AML-193 (cell line): Measurements from ENCODE around the gene GOLPH3.

Source experiments
- DNase-seq, 2 experiments: peaks; one replicate each; lab custom pipeline; 2025; lab: John Stamatoyannopoulos, UW

Gene GOLPH3

DNA sequence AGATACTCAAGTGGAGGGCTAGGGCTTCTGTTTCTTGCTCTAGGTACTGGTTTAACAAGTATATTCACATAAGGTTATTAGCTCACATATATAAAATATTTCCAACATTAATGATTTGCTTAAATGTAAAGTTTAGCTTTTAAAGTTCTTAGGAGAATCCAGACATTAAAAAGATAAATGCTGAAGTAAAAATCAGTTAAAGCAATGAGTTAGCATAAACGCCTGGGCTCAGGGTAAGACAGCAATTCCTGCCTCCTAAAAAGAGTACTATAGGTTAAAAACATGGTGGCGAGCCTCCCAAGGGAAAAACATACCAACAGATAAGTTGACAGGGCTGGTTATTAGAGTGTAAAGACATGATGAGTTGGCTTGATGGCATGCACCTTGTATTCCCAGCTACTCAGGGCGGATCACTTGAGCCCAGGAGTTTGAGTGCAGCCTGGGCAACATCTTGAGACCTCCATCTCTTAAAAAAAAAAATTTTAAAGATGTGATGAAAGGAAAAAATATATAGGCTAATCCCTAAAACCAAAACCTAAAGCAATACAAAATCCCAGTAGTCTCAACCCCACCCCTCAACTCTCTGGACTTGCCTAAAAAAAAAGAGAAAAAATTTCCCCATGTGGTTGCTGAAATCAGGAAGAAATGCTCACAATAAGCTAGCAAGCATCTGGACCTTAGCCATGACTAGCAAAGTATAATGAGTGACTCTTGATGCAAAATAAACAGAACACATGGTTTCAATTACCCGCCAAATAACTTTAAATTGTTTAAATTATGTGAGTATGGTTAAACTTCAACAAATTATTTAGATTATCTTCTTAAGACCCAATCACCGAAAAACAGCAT lies 3.6 kb downstream of the GOLPH3 start:
- peak; percentile 11 to 30 for DNase-seq

DNA sequence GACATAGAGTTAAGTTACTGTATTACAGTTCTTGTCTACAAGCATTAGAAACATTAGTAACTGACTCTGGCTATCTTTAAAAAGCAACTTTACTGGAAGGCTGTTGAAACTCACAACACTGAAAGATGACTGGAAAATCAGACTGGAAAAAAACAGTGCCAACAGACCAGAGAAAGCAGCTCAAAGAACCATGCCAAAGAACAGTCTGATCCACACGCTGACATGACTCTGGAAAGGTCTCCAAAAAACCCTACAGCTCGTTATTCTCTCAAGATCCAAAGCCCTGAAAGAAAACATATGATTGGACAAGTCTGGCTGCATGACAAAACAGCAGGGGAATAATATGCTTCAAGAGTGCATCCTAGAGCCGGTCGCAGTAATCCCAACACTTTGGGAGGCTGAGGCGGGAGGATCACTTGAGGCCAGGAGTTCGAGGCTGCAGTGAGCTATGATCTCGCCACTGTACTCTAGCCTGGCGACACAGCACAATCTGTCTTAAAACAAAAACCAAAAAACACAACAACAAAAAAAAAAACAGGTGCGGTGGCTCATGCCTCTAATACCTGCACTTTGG lies 5.6 kb downstream of the GOLPH3 start:
- DNase-seq: no peak

DNA sequence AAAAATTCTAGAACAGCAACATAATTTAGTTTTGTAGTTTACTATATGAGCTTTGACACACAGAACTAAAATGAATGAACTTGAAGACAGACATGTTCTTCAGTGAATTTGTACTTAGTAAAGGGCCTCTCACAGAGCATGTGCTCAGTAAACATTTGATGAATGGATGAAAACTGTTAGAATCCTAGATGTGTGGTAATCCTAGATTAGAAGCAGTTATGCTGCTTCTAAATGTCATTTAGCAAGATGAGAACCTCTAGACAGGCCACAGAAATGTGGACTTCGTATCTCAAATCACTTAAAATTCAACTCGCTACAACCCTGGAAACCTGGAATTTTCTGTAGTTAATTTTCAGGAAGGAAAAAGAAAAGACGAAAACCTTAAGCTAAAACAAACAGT lies 8.5 kb downstream of the GOLPH3 start:
- no peak for DNase-seq

DNA sequence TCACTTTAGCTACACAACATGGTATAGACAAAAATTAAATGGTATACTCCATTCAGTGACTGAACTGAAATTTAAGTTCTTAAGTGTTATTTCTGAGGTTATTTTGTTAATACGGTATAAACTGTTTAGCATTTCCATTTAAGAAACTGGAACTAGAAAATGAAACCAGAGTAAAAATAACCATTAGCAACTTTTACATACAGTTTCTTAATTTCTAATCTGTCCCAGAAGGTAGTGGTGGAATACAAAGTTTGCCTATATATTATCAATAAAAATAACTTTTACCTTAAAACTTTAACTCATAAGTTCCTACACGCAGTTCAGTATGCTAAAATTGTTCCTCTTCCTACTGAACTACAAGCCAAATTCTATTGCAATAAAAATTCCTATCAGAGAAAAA lies 10.3 kb downstream of the GOLPH3 start:
- DNase-seq: no peak

DNA sequence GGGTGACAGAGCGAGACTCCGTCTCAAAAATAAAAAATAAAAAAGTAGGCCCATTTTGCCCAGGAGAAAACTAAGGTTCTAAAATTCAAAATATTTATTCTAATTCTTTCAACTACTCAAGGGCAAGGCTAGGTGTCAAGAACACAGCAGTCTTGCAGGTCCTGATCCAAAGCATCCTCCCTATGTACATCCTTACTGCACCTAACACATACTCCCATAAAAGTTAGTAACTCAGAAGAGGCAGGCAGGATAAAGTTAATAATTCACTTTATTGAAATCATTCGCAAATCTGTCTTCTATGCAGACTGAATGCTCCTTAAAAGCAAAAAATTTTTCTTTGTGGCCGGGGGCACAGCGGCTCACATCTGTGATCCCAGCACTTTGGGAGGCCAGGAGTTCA lies 11.1 kb downstream of the GOLPH3 start:
- DNase-seq: no peak

DNA sequence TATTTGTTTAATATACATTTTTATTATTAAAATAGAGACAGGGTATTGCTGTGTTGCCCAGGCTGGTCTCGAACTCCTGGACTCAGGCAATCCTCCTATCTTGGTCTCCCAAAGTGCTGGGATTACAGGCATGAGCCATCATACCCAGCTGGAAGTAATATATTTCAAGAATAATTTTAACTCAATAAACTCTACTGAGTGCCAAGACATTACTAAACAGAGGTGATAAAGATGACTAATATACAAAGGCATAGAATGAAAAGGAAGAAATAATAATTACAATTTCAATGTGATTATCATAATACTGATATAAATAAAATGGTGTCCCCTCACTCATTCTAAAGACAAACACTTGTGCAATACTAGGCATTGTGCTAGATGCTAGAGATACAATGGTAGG lies 13.9 kb downstream of the GOLPH3 start:
- DNase-seq: no peak

DNA sequence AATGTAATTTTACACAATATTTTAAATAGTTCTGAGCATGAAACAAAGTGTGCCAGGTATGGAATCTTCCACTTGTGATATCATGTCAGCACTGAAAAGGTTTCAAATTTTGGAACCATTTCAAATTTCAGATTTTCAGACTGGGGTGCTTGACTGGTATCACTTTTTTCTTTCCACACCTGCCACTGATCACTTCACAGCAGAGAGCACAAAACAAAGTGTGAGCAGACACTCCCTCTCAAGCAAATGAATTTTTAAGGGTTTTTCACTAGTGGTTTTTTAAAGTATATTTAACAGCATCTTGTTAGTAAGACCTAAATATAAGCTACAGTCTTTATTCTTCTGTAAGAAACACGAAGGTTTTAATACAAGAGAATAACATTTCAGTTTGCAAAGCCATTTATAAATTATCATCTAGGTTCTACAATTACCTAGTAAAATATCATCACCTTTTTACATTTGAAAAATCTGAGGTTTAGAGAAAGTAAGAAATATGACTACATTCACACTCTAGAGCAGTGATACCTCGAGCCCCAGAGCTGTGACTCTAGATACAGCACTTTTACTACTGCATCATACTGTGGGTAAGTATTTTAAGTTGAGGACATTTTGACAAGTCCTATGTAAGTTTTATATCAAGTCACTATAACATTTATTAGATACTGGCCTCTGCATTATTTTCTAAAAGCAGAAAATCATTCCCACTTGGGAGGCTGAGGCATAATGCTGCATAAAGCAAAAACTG lies 14.6 kb downstream of the GOLPH3 start:
- no peak for DNase-seq

DNA sequence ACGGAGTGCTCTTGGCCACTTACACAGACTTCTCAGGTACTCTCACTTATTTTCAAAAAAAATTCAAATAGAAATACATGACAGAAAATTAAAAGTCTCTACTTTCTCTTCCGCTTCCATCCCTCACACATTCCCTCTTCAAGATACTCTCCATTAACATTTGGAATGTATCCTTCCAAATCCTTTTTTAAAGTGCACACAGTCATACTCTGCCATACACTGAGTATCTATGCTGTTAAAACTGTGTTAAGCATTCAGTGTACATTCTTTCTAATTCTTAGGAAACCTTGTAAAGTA lies 15.5 kb downstream of the GOLPH3 start:
- no peak for DNase-seq

DNA sequence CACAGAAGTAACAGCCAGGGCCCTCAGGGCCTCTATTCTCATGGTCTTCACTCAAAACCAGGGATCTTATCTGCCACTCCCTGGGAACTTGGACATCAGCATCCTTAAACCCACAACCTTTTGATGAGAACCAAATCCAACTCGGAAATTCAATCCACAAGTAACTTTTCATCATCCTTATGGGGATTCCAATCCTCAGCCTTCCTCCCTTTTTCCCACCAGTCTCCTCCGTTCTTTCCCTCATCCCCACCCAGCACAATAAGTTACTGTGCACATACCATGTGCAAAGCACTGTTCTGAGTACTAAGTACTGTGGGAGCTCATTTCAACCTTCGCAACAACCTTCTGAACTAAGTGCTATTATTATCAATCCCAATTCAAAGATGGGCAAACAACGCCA lies 17.0 kb downstream of the GOLPH3 start:
- no peak for DNase-seq

DNA sequence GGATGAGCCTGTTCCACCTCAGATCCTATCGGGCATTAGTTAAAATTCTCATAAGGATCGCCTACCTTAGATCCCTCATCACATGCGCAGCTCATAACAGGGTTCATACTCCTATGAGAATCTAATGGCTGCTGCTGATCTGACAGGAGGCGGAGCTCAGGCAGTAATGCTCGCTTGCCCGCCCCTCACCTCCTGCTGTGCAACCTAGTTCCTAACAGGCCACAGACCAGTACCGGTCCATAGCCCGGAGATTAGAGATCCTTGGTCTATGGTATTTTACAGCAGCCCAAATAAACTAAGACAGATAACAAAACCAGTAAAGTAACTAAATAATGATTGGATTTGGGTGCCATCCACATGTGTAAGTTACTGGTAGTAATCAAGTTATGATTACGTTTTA lies 17.5 kb downstream of the GOLPH3 start:
- no peak for DNase-seq

DNA sequence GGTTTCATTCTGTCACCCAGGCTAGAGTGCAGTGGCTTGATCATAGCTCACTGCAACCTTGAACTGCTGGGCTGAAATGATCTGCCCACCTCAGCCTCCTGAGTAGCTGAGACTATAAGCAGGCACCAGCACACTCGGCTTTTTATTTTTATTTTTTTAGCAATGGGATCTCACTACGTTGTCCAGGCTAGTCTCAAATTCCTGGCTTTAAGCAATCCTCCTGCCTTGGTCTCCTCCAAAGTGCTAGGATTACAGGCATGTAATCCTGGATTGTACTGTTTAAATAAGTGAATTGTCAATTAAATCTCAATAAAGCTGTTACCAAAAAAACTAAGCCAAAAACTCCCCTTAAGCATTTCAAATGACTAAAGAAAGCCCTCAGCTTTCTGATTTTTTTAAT lies 18.9 kb downstream of the GOLPH3 start:
- no peak for DNase-seq

DNA sequence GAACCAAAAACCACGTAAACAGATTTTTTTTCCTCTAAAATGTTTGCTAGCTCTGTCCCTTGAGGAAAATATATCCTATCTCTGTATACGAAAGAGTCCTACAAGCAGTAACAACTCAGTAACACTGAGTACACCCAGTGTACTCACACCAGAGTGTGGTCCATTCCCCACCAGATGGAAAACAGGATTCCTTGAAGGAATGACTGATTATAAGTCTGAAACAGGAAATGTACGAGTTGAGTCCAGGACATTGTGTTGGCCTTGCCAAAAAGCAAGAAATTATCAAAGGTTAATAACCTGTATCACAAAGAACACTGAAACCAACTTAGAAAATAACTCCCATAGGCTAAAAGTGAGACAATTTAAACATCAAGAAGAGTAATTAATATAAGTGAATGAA lies 20.4 kb downstream of the GOLPH3 start:
- no peak for DNase-seq

DNA sequence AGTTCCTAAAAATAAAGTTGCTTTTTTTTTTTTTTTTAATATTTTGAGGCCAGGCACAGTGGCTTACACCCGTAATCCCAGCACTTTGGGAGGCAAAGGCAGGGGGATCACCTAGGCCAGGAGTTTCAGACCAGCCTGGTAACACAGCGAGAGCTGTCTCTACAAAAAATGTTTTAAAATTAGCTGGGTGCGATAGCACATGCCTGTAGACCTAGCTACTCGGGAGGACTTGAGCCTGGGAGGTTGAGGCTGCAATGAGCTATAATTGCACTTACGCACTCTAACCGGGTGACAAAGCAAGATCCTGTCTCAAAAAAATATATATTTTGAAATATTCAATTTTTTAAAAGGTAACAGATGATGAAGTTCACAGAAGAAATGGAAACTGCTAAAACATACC lies 22.9 kb downstream of the GOLPH3 start:
- no peak for DNase-seq

DNA sequence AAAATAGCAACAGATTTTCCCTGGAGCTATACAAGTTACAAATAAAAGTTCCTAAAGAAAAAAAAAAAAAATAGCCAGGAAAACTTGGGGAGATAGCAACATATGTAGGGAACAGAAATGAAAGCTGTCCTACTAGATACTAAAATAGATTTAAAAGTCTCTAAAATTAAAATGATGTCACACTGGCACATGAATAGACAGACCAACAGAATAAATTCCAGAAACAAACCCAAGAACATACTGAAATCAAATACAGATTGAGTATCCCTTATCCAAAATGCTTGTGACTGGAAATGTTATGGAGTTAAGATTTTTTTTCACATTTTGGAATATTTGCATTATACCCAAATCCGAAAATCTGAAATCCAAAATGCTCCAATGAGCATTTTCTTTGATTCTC lies 23.8 kb downstream of the GOLPH3 start:
- no peak for DNase-seq

DNA sequence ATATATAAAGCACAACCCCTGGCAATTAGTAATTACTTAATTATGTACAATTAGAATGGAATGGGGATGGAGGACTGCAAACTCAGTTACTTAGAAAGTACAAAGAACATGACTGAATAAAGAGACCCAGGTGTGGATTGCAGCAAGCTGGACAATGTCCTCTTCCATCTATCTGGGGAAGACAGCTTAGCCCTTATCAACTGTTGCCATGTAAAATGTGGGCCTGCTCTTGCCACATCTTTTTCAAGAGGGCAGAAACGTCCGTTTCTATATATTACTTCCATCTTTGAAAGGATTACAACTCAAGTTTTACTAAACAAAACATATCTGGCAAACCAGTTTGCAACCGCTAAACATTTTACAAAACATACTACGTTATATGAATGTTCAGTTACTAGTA lies 26.2 kb downstream of the GOLPH3 start:
- DNase-seq: no peak

DNA sequence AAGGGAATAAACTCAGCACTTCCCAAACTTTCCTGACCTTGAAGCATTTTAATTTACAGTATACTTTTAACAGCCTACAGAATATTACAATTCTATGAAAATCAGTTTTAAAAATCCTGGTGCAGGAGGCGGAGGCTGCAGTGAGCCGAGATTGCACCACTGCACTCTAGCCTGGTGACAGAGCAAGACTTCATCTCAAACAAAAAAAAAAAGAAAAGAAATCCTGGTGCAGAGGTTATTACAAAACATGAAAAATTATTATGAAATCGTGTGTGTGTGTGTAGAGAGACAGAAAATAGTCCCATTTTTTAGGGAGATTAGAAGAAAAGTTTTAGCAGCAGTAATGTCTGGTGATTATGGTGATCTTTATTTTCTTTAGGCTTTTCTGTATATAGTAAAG lies 26.9 kb downstream of the GOLPH3 start:
- DNase-seq: peak; percentile 57 to 63

DNA sequence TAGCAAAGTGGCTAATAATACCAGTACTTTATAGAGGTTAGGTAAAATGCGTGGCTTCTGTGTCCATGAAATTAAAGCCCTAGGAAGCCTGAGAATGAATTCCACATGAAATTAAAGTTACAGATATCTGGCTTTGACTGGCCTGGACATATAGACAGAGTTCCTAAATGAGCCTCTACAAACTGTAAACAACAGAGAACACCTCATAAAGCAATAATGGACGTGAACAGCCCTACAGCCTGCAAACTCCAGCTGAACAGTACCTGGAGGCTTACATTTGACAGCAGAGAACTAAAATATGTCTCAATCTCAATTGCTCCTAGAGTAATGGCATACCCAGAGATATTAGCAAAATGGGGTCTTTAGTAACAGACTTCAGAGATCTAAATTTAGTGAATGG lies 28.7 kb downstream of the GOLPH3 start:
- DNase-seq: no peak

DNA sequence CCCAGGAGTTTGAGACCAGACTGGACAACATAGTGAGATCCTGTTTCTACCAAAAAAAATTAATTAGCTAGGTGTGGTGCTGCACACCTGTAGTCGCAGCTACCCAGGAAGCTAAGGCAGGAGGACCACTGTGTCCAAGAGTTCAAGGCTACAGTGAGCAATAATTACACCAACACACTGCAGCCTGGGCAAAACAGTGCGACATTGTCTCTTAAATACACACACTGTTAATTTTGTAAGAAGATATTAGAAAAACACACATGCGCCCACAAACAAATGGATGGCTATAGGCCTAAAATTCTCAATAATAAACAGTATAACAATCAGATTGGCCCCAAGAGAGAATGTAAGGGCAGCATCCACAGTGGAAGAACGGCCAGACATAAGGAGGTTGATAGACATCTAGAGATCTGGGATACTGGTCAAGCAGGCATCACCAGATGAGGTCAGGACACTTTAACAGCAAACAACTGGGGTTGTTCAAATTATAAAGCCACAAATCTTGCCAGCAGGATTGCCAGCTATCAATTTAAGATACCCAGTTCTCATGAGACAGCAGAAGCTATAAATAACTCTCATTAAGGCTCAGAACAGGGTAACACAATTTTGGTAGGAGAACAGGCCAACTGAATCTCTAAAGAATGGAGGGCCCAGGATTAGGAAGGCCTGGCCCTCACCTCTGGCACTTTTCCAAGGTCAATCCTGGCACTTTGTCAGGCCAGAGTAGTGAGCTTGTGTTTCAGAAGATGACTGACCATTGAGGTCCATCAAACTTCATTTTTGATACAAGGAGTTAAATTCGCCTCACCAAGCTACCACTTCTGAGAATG lies 29.5 kb downstream of the GOLPH3 start:
- no peak for DNase-seq

DNA sequence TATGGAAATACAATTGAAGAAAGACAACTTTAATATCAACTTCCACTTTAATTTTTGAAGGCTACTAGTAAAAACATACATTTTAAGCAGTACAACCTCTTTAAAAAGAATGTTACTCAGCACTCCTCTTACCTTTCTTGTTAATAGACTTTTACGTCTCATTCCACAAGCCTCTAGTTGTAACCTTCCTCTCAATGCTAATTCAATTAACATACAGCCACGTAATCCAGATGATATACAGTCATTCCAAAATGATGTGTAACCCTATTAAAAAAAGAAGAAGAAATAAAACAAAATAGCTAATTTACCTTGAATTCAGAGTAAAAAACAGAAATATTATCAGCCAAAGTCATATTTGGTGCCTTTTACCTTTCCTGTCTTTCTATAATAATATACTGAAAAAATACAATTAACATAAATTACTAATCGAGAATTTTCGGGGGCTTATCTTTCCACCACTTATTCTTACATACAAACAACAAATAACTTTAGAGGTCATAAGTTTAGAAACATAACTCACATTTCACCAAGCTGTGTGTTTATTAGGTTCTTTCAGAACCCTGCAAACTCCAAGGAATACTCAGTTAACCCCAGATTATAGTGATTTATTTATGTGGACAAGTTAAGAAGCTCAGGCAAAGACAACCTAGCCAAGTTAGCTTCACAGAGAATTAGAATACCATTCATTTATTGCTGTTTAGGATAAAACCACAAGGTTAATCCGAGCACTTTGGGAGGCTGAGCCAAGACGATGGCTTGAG lies 30.3 kb downstream of the GOLPH3 start:
- DNase-seq: no peak

DNA sequence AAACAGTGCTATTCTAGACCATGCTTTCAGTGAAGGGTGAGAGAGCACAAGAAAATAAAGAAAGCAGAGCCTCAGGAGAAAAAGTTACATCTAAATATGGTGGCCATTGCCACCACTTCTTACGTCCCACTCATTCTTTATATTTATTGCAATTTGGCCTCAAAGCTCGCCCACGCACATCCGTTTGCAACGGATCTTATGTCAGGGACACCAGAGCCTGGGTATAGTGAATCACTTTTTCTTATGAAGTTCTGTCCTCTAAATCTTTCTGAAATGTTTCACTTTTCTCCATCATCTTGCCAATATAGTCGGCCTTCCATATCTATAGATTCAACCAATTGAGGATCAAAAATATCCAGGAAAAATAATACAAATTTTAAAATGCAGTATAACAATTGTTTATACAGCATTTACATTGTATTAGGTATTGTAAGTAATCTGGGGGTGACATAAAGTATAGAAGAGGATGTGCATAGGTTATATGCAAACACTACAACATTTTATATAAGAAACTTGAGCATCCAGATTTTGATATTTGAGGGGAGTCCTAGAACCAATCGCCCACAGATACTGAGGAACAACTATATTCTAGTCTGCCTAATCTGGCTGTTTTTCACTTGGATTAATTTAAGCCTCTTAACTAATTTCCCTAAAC lies 35.2 kb downstream of the GOLPH3 start:
- DNase-seq: no peak

DNA sequence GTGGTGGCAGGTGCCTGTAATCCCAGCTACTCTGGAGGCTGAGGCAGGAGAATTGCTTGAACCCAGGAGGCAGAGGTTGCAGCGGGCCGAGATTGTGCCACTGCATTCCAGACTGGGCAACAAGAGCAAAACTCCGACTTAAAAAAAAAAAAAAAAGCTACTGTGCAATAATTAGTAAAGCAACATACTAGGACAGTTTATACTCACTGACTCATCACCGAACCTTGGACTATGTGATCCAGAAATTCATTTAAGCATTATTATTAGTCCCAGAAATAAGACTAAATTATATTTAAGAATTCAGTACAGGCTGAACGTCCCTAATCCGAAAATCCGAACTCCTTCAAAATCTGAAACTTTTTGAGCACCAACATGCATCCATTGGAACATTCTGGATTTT lies 37.8 kb downstream of the GOLPH3 start:
- no peak for DNase-seq
